ENCODE data around the gene ERG. TPM values are rescaled to one million over a fixed set of nuclear protein-coding genes. Genes with fewer than 3 reads are reported as not detected.

Gene ERG
- total RNA-seq, 4 donors from 2014 or later, result 3.7 to 13.3 (median 10.6) TPM

GRCh38 chr21:38495696-38496095 lies 2.6 kb downstream of the ERG start:
- Histone ChIP-seq H3K36me3 (no peaks in the 10 kb centered on the region), H3K4me3 (peak overlapping the region; percentile 35 to 52 (median 40)), H3K27ac (replicated peaks in 1 of 4) (peak overlapping the region; percentile 31 to 57 (median 46)), H3K27me3 (peaks cover 0 to 4% (median 0%) of the 10 kb centered on the region in 4 donors), H3K9me3 (no peaks in the 10 kb centered on the region), H3K4me1 (peaks cover 0 to 3% (median 0%) of the 10 kb centered on the region in 4 donors)
- no peak for TF ChIP-seq POLR2A (IDR thresholded peaks at IDR 0.05; ENCODE audit: low read depth)
- no peak for TF ChIP-seq POLR2AphosphoS5 (IDR thresholded peaks at IDR 0.05)
- TF ChIP-seq EP300 (IDR thresholded peaks at IDR 0.05), result no peak
- TF ChIP-seq, protein P1, sequence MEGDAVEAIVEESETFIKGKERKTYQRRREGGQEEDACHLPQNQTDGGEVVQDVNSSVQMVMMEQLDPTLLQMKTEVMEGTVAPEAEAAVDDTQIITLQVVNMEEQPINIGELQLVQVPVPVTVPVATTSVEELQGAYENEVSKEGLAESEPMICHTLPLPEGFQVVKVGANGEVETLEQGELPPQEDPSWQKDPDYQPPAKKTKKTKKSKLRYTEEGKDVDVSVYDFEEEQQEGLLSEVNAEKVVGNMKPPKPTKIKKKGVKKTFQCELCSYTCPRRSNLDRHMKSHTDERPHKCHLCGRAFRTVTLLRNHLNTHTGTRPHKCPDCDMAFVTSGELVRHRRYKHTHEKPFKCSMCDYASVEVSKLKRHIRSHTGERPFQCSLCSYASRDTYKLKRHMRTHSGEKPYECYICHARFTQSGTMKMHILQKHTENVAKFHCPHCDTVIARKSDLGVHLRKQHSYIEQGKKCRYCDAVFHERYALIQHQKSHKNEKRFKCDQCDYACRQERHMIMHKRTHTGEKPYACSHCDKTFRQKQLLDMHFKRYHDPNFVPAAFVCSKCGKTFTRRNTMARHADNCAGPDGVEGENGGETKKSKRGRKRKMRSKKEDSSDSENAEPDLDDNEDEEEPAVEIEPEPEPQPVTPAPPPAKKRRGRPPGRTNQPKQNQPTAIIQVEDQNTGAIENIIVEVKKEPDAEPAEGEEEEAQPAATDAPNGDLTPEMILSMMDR (IDR thresholded peaks at IDR 0.05), result no peak
- intact Hi-C loops (cut with DNase I), result no loop called here
- peak; percentile 31 for DNase-seq (ENCODE audit: extremely low spot score)
- 49% methylated on average over 2 of the region's 2 CpGs for WGBS

DNA sequence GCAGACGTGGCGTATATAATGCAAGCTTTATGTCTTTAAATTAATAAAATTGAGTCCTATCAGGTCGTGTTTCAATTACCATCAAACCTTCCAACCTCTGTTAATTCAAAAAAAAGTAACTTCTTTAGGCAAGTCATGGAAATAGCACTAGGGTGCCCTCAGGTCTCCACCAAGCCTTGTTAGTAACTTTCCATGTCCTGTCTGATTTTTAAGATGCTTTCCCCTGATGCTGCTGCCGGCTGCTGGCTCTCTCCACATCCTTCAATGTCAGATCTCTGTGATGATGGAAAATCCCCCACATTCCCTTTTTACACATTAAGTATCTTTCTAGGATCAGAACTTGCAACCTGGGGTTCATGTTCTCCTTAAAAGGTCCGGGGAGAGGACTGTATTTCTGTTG lies 3.0 kb downstream of the ERG start:
- peak; percentile 37 for DNase-seq (ENCODE audit: extremely low spot score)
- Histone ChIP-seq H3K9me3 (no peaks in the 10 kb centered on the region), H3K36me3 (no peaks in the 10 kb centered on the region), H3K27ac (replicated peaks in 1 of 4) (peak overlapping the region; percentile 31 to 57 (median 46)), H3K4me1 (peaks cover 0 to 6% (median 0%) of the 10 kb centered on the region in 4 donors), H3K4me3 (peak overlapping the region; percentile 35 to 52 (median 40)), H3K27me3 (peaks cover 0 to 4% (median 0%) of the 10 kb centered on the region in 4 donors)
- TF ChIP-seq EP300 (IDR thresholded peaks at IDR 0.05), result no peak
- TF ChIP-seq POLR2AphosphoS5 (IDR thresholded peaks at IDR 0.05), result no peak
- no peak for TF ChIP-seq POLR2A (IDR thresholded peaks at IDR 0.05; ENCODE audit: low read depth)
- TF ChIP-seq, protein P1 (IDR thresholded peaks at IDR 0.05), result no peak
- intact Hi-C loops (cut with DNase I), result no loop called here
- WGBS, result 43% methylated on average over 5 of the region's 5 CpGs

- TF ChIP-seq EP300 (IDR thresholded peaks at IDR 0.05) (no peak), POLR2AphosphoS5 (IDR thresholded peaks at IDR 0.05) (peak in 1 of 2 donors; percentile 42)
- TF ChIP-seq, protein P1 (IDR thresholded peaks at IDR 0.05), result no peak
- no peaks in the 10 kb centered on the region for H3K36me3 ChIP-seq
- H3K4me3 ChIP-seq, result peak overlapping the region; percentile 35 to 52 (median 40)
- DNase-seq (ENCODE audit: extremely low spot score), result peak; percentile 85
- H3K27me3 ChIP-seq, result peaks cover 0 to 4% (median 0%) of the 10 kb centered on the region in 4 donors
- no peaks in the 10 kb centered on the region for H3K9me3 ChIP-seq
- intact Hi-C loops (cut with DNase I), result no loop called here
- WGBS, result 56% methylated on average over 6 of the region's 6 CpGs
- H3K27ac ChIP-seq (replicated peaks in 1 of 4), result peak overlapping the region in 3 of 4 donors; percentile 31 to 57 (median 56)
- H3K4me1 ChIP-seq, result peaks cover 0 to 6% (median 0%) of the 10 kb centered on the region in 4 donors
Measured at GRCh38 chr21:38494703-38495102, 3.6 kb downstream of the ERG start.

DNA sequence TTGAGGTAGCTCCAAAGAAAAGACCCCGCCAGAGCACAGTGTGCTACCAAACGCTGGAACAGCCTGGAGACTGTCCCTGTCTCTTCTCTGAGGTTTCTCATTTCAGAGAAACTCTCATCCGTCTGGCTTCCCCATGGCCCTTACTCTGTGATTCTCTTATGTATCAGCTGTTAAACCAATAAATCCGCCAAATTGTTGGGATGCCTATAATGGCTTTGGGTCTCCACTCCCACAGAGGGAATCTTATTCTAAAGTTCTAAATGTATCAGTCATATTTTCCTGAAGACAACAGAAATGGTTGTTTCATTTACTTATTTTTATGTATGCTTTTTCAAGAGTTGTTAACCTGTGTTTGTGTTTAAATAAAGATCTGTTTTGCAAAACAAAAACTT lies 4.0 kb downstream of the ERG start:
- H3K4me1 ChIP-seq, result peaks cover 0 to 6% (median 0%) of the 10 kb centered on the region in 4 donors
- H3K9me3 ChIP-seq, result no peaks in the 10 kb centered on the region
- DNase-seq (ENCODE audit: extremely low spot score), result peak; percentile 24
- TF ChIP-seq, protein P1 (IDR thresholded peaks at IDR 0.05), result no peak
- TF ChIP-seq EP300 (IDR thresholded peaks at IDR 0.05) (no peak), POLR2AphosphoS5 (IDR thresholded peaks at IDR 0.05) (no peak), POLR2A (IDR thresholded peaks at IDR 0.05; ENCODE audit: low read depth) (no peak)
- no peaks in the 10 kb centered on the region for H3K36me3 ChIP-seq
- WGBS, result 65% methylated on average over 4 of the region's 4 CpGs
- H3K27ac ChIP-seq (replicated peaks in 1 of 4), result peak overlapping the region in 2 of 4 donors; percentile 2 to 56
- intact Hi-C loops (cut with DNase I), result no loop called here
- peaks cover 0 to 4% (median 0%) of the 10 kb centered on the region in 4 donors for H3K27me3 ChIP-seq
- H3K4me3 ChIP-seq, result peak overlapping the region; percentile 35 to 52 (median 40)

Data from esophagus muscularis mucosa (tissue), 4 donors.